Esophagus squamous epithelium (tissue), 5 donors: ENCODE measurements around the gene TM9SF1. TPM values are rescaled to one million over a fixed set of nuclear protein-coding genes. Genes with fewer than 3 reads are reported as not detected.
A peak's percentile ranks its signal among the peaks of the same experiment; 100 is the strongest.

ENCODE experiments used
- DNase-seq: peaks from one replicate; lab custom pipeline; 2025; lab: John Stamatoyannopoulos, UW
- H3K27ac ChIP-seq, 4 donors: fragments of 200-600 bp; sonication (generic); one replicate each; pipeline ENCODE4 v1.5.1; 2016 to 2019; ENCODE audit warnings: mild to moderate bottlenecking in 1 of 4
- H3K27me3 ChIP-seq, 4 donors: fragments of 200-600 bp; sonication (generic); 1 replicate in 3 of 4; 2 replicates in 1 of 4; pipeline versions ENCODE4 v1.5.1 to v1.6.0; 2017 to 2021; ENCODE audit warnings: antibody characterized with exemption in 1 of 4
- H3K36me3 ChIP-seq, 3 donors: fragments of 200-600 bp; sonication (generic); one replicate each; pipeline ENCODE4 v1.5.1; 2016 to 2019
- H3K4me1 ChIP-seq, 3 donors: fragments of 200-600 bp; sonication (generic); one replicate each; pipeline ENCODE4 v1.5.1; 2017 to 2019
- H3K4me3 ChIP-seq, 4 donors: fragments of 200-600 bp; sonication (generic); 1 replicate in 3 of 4; 2 replicates in 1 of 4; pipeline ENCODE4 v1.5.1; 2016 to 2019; ENCODE audit warnings: mild to moderate bottlenecking in 2 of 4, moderate library complexity in 1 of 4
- H3K9me3 ChIP-seq, 3 donors: fragments of 200-600 bp; sonication (generic); one replicate each; pipeline ENCODE4 v1.5.1; 2016 to 2019
- POLR2A ChIP-seq, 4 donors: fragments of 450-650 bp; IDR thresholded peaks; one replicate each; pipeline ENCODE4 v1.6.1; 2017; ENCODE audit warnings: antibody characterized with exemption in 4 of 4, mild to moderate bottlenecking in 4 of 4, moderate library complexity in 3 of 4
- WGBS, 2 donors: methylation state at CpG; one replicate each; pipeline ENCODE4 v1.1.5; 2018; 5-methylcytosine and 5-hydroxymethylcytosine counted together
- intact Hi-C: fragments of 100-400 bp; cut with DNase I; formaldehyde crosslinking; loops from one replicate; pipeline ENCODE4 v1.15.0; 2022
- total RNA-seq, 4 donors: library from RNA; depleted of rRNA; stranded (reverse); fragments of >200 nt; gene quantifications; one replicate each; pipeline ENCODE4 v1.1.0, GENCODE V29; 2016
- TF ChIP-seq, protein P1 (sequence below), 6 experiments: fragments of 450-650 bp in 4 of 6; fragments of 200-600 bp in 2 of 6; sonication (generic) in 2 of 6; IDR thresholded peaks; one replicate each; pipeline ENCODE4 v1.5.1; 2016 to 2019; ENCODE audit warnings: antibody characterized with exemption in 6 of 6, mild to moderate bottlenecking in 4 of 6, moderate library complexity in 4 of 6
- donor health status: DM: yes; HTN: yes; CAD: no.

The TM9SF1 gene
- total RNA-seq, 4 donors from 2014 or later: 36.4 to 51.3 (median 44.6) TPM

DNA sequence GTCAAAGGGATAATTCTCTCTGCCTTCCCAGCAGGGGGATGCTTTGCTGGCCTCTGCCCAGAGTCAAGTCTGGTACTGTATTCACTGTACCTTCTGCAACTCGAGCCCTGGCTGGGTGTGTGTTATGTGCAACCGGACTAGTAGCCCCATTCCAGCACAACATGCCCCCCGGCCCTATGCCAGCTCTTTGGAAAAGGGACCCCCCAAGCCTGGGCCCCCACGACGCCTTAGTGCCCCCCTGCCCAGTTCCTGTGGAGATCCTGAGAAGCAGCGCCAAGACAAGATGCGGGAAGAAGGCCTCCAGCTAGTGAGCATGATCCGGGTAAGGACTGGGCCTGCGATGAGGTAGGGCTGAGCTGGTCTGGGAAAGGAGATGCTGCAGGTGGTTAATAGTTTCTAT, 44.7 kb downstream of the TM9SF1 start:
- Histone ChIP-seq H3K4me1 (peaks cover 13 to 35% (median 14%) of the 10 kb centered on the region in 3 donors), H3K27me3 (no peaks in the 10 kb centered on the region), H3K27ac (no peak overlapping the region), H3K4me3 (no peak overlapping the region), H3K36me3 (peaks cover 28 to 73% (median 36%) of the 10 kb centered on the region in 3 donors), H3K9me3 (no peaks in the 10 kb centered on the region)
- TF ChIP-seq, protein P1, sequence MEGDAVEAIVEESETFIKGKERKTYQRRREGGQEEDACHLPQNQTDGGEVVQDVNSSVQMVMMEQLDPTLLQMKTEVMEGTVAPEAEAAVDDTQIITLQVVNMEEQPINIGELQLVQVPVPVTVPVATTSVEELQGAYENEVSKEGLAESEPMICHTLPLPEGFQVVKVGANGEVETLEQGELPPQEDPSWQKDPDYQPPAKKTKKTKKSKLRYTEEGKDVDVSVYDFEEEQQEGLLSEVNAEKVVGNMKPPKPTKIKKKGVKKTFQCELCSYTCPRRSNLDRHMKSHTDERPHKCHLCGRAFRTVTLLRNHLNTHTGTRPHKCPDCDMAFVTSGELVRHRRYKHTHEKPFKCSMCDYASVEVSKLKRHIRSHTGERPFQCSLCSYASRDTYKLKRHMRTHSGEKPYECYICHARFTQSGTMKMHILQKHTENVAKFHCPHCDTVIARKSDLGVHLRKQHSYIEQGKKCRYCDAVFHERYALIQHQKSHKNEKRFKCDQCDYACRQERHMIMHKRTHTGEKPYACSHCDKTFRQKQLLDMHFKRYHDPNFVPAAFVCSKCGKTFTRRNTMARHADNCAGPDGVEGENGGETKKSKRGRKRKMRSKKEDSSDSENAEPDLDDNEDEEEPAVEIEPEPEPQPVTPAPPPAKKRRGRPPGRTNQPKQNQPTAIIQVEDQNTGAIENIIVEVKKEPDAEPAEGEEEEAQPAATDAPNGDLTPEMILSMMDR (IDR thresholded peaks at IDR 0.05): no peak
- TF ChIP-seq POLR2A (IDR thresholded peaks at IDR 0.05): no peak
- no peak for DNase-seq
- intact Hi-C loops: no loop called here
- WGBS, 2 donors: 67 to 72% methylated on average over 1 to 2 of the region's 9 CpGs

DNA sequence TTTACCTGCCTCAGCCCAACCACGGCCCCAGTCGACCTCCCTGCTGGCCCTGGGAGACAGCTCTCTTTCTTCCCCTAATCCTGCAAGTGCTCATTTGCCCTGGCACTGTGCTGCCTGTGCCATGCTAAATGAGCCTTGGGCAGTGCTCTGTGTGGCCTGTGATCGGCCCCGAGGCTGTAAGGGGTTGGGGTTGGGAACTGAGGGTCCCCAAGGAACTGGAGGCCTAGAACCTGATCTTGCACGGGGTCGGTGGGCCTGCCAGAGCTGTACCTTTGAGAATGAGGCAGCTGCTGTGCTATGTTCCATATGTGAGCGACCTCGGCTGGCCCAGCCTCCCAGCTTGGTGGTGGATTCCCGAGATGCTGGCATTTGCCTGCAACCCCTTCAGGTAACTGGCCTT, 45.2 kb downstream of the TM9SF1 start:
- intact Hi-C loops: no loop called here
- H3K36me3 ChIP-seq: peaks cover 23 to 68% (median 31%) of the 10 kb centered on the region in 3 donors
- peaks cover 18 to 40% (median 19%) of the 10 kb centered on the region in 3 donors for H3K4me1 ChIP-seq
- no peak overlapping the region for H3K4me3 ChIP-seq
- WGBS, 2 donors: 90 to 100% methylated on average over 2 to 7 of the region's 9 CpGs
- no peaks in the 10 kb centered on the region for H3K27me3 ChIP-seq
- no peak for DNase-seq
- TF ChIP-seq POLR2A (IDR thresholded peaks at IDR 0.05): no peak
- TF ChIP-seq, protein P1 (IDR thresholded peaks at IDR 0.05): no peak
- H3K9me3 ChIP-seq: no peaks in the 10 kb centered on the region
- no peak overlapping the region for H3K27ac ChIP-seq

- DNase-seq: no peak
- Histone ChIP-seq H3K36me3 (peaks cover 16 to 62% (median 28%) of the 10 kb centered on the region in 3 donors), H3K4me3 (no peak overlapping the region), H3K9me3 (no peaks in the 10 kb centered on the region), H3K27ac (no peak overlapping the region), H3K4me1 (peaks cover 23 to 47% (median 23%) of the 10 kb centered on the region in 3 donors), H3K27me3 (no peaks in the 10 kb centered on the region)
- TF ChIP-seq, protein P1 (IDR thresholded peaks at IDR 0.05): no peak
- TF ChIP-seq POLR2A (IDR thresholded peaks at IDR 0.05): no peak
- intact Hi-C loops: no loop called here
- 80 to 94% methylated on average over 3 of the region's 3 CpGs for WGBS, 2 donors
Measured at GRCh38 chr14:24149302-24149969, 45.8 kb downstream of the TM9SF1 start.

GRCh38 chr14:24147761-24148428, 47.3 kb downstream of the TM9SF1 start:
- Histone ChIP-seq H3K4me3 (peak overlapping the region; percentile 80 to 97 (median 82)), H3K9me3 (no peaks in the 10 kb centered on the region), H3K27me3 (no peaks in the 10 kb centered on the region), H3K4me1 (peaks cover 23 to 55% (median 23%) of the 10 kb centered on the region in 3 donors), H3K27ac (peak overlapping the region; percentile 92 to 98 (median 94)), H3K36me3 (peaks cover 16 to 60% (median 28%) of the 10 kb centered on the region in 3 donors)
- DNase-seq: no peak
- TF ChIP-seq, protein P1 (IDR thresholded peaks at IDR 0.05): no peak
- no peak for TF ChIP-seq POLR2A (IDR thresholded peaks at IDR 0.05)
- WGBS, 2 donors: 19 to 29% methylated on average over 4 to 5 of the region's 29 CpGs
- intact Hi-C loops: no loop called here
